ENCODE data around the gene ZNF221.

DNA sequence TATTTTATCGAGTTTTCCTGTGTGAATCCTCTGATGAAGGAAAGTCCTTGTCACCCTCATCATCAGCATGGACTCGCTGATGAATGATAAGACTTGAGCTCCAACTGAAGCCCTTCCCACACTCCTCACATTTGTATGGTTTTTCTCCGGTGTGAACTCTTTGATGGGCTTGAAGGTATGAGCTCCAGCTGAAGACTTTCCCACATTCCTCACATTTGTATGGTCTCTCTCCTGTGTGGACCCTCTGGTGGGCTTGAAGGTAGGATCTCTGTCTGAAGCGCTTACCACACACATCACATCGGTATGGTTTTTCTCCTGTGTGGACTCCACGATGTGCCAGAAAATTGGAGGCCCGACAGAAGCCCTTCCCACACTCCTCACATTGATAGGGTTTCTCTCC is 37.6 kb upstream of the ZNF221 start:
- TF ChIP-seq CTCF (IDR thresholded peaks at IDR 0.05): no peak
- TF ChIP-seq POLR2A (IDR thresholded peaks at IDR 0.05): no peak
- TF ChIP-seq EP300 (IDR thresholded peaks at IDR 0.05): no peak
